ENCODE results near the gene PKNOX1. TPM values are rescaled to one million over a fixed set of nuclear protein-coding genes. Genes with fewer than 3 reads are reported as not detected.
"Not testable (repeated sequence)": the region's sequence is repeated elsewhere in the genome, so short reads cannot be mapped to it uniquely, and the experiment has no call there.

The PKNOX1 gene
- total and polyA plus RNA-seq, 2 donors from 2014 or later = 7.9 to 25.2 TPM

GRCh38 chr21:42964086-42964485, 10.3 kb upstream of the PKNOX1 start:
- Histone ChIP-seq H3K36me3 (ENCODE audit: control insufficient read depth in 2 of 3, insufficient read depth in 3 of 3, low read length in 3 of 3) (no peaks in the 10 kb centered on the region), H3K9me3 (ENCODE audit: control insufficient read depth in 2 of 3, insufficient read depth in 1 of 3, low read length in 3 of 3) (no peaks in the 10 kb centered on the region), H3K9ac (ENCODE audit: low read length in 3 of 3) (no peak overlapping the region), H3K4me3 (ENCODE audit: low read length in 3 of 3) (no peak overlapping the region), H3K27me3 (ENCODE audit: control insufficient read depth, insufficient read depth, low read length) (no peaks in the 10 kb centered on the region), H3K4me1 (ENCODE audit: control insufficient read depth in 2 of 3, insufficient read depth in 2 of 3, low read depth in 1 of 3, low read length in 3 of 3) (no peaks in the 10 kb centered on the region), H3K27ac (ENCODE audit: low read depth in 2 of 2, low read length in 2 of 2) (no peak overlapping the region)
- TF ChIP-seq CTCF (IDR thresholded peaks at IDR 0.05; ENCODE audit: borderline replicate concordance, extremely low read depth, insufficient read depth) = no peak
- intact Hi-C loops (cut with DNase I) = no loop called here
- no peak for FAIRE-seq
- DNase-seq = no peak

GRCh38 chr21:42964546-42965210, 9.7 kb upstream of the PKNOX1 start:
- H3K27me3 ChIP-seq (ENCODE audit: control insufficient read depth, insufficient read depth, low read length) = no peaks in the 10 kb centered on the region
- intact Hi-C loops (cut with DNase I) = no loop called here
- no peak for FAIRE-seq

GRCh38 chr21:42965211-42965560, 9.2 kb upstream of the PKNOX1 start:
- DNase-seq (no peak), FAIRE-seq (no peak)
- Histone ChIP-seq H3K9me3 (ENCODE audit: control insufficient read depth in 2 of 3, insufficient read depth in 1 of 3, low read length in 3 of 3) (no peaks in the 10 kb centered on the region), H3K9ac (ENCODE audit: low read length in 3 of 3) (no peak overlapping the region), H3K36me3 (ENCODE audit: control insufficient read depth in 2 of 3, insufficient read depth in 3 of 3, low read length in 3 of 3) (no peaks in the 10 kb centered on the region), H3K4me1 (ENCODE audit: control insufficient read depth in 2 of 3, insufficient read depth in 2 of 3, low read depth in 1 of 3, low read length in 3 of 3) (no peaks in the 10 kb centered on the region), H3K27me3 (ENCODE audit: control insufficient read depth, insufficient read depth, low read length) (no peaks in the 10 kb centered on the region), H3K27ac (ENCODE audit: low read depth in 2 of 2, low read length in 2 of 2) (no peak overlapping the region), H3K4me3 (ENCODE audit: low read length in 3 of 3) (no peak overlapping the region)
- TF ChIP-seq CTCF (IDR thresholded peaks at IDR 0.05; ENCODE audit: borderline replicate concordance, extremely low read depth, insufficient read depth) = no peak
- intact Hi-C loops (cut with DNase I) = no loop called here

More at GRCh38 chr21:42964546-42965210, 9.7 kb upstream of the PKNOX1 start:
- no peak overlapping the region for H3K27ac ChIP-seq (ENCODE audit: low read depth in 2 of 2, low read length in 2 of 2)
- H3K9me3 ChIP-seq (ENCODE audit: control insufficient read depth in 2 of 3, insufficient read depth in 1 of 3, low read length in 3 of 3) = no peaks in the 10 kb centered on the region
- H3K4me3 ChIP-seq (ENCODE audit: low read length in 3 of 3) = no peak overlapping the region
- DNase-seq = no peak
- H3K4me1 ChIP-seq (ENCODE audit: control insufficient read depth in 2 of 3, insufficient read depth in 2 of 3, low read depth in 1 of 3, low read length in 3 of 3) = no peaks in the 10 kb centered on the region
- no peaks in the 10 kb centered on the region for H3K36me3 ChIP-seq (ENCODE audit: control insufficient read depth in 2 of 3, insufficient read depth in 3 of 3, low read length in 3 of 3)
- TF ChIP-seq CTCF (IDR thresholded peaks at IDR 0.05; ENCODE audit: borderline replicate concordance, extremely low read depth, insufficient read depth) = no peak
- no peak overlapping the region for H3K9ac ChIP-seq (ENCODE audit: low read length in 3 of 3)

- H3K27me3 ChIP-seq (ENCODE audit: control insufficient read depth, insufficient read depth, low read length); FAIRE-seq; H3K9ac ChIP-seq (ENCODE audit: low read length in 3 of 3); intact Hi-C loops (cut with DNase I); H3K36me3 ChIP-seq (ENCODE audit: control insufficient read depth in 2 of 3, insufficient read depth in 3 of 3, low read length in 3 of 3); H3K4me3 ChIP-seq (ENCODE audit: low read length in 3 of 3); H3K27ac ChIP-seq (ENCODE audit: low read depth in 2 of 2, low read length in 2 of 2); DNase-seq; H3K4me1 ChIP-seq (ENCODE audit: control insufficient read depth in 2 of 3, insufficient read depth in 2 of 3, low read depth in 1 of 3, low read length in 3 of 3); H3K9me3 ChIP-seq (ENCODE audit: control insufficient read depth in 2 of 3, insufficient read depth in 1 of 3, low read length in 3 of 3): not testable (repeated sequence)
Observed at GRCh38 chr21:42967616-42968015, 6.7 kb upstream of the PKNOX1 start.

All from kidney (tissue), 14 donors.